HepG2 (cell line): ENCODE results near the gene ZIM2. TPM values are rescaled to one million over a fixed set of nuclear protein-coding genes. Genes with fewer than 3 reads are reported as not detected.
"Not testable (repeated sequence)": the region's sequence is repeated elsewhere in the genome, so short reads cannot be mapped to it uniquely, and the experiment has no call there.

ENCODE experiments used
- ATAC-seq: fragments of 200-7000 bp; cut with Tn5 transposase; 3 replicates; pipeline ENCODE4 v1.9.1; 2020; ENCODE audit warnings: mild to moderate bottlenecking, moderate library complexity
- BruUV-seq: library from RNA; stranded (reverse); fragments of 400-500 nt; replicated peaks from 2 replicates; lab custom pipeline; 2021; lab: Mats Ljungman, UMichigan
- CTCF ChIA-PET: fragments of 300-600 bp; formaldehyde crosslinking; extraction: SDS; loops from one replicate; lab custom pipeline; 2021; ENCODE audit warnings: low total read pairs, inconsistent platforms, low intra/inter-chr PET ratio; lab: Yijun Ruan, JAX
- POLR2A ChIA-PET: fragments of 350-600 bp; sonication (Branson Sonifier 250); formaldehyde crosslinking; loops from one replicate; lab custom pipeline; 2020; ENCODE audit warnings: antibody characterized with exemption, inconsistent platforms; lab: Yijun Ruan, JAX
- DNase-seq: peaks from one replicate; pipeline ENCODE4 v3.0.0-alpha.2; 2015; ENCODE audit warnings: low spot score
- FAIRE-seq: peaks from 3 replicates; lab custom pipeline; 2011; peaks lifted over from hg19 to GRCh38; lab: Jason Lieb, UNC
- H2AFZ ChIP-seq: one replicate; pipeline ENCODE4 v1.6.1; 2011; ENCODE audit warnings: low read length, inconsistent platforms
- H3K27ac ChIP-seq: fragments of 300-600 bp; 3 replicates; pipeline ENCODE4 v1.8.0; 2011; ENCODE audit warnings: mixed run types, mild to moderate bottlenecking, mixed read lengths, low read length, inconsistent platforms; ENCODE audit not compliant: insufficient read depth; ENCODE audit errors: extremely low read length
- H3K27me3 ChIP-seq, 2 experiments: fragments of 200-600 bp in 1 of 2; 2 replicates in 1 of 2; 3 replicates in 1 of 2; pipeline versions ENCODE4 v1.6.0 to v1.8.0; 2011; ENCODE audit warnings: low read length in 2 of 2, mild to moderate bottlenecking in 2 of 2, moderate library complexity in 2 of 2, inconsistent platforms in 1 of 2; ENCODE audit not compliant: insufficient read depth in 2 of 2, control insufficient read depth in 1 of 2
- H3K36me3 ChIP-seq, 2 experiments: fragments of 200-600 bp in 1 of 2; replicated peaks in 1 of 2; 2 replicates in 1 of 2; 3 replicates in 1 of 2; pipeline versions ENCODE4 v1.5.1 to v1.8.0; 2011; ENCODE audit warnings: low read length in 2 of 2, inconsistent platforms in 1 of 2; ENCODE audit not compliant: insufficient read depth in 2 of 2, control insufficient read depth in 1 of 2
- H3K4me1 ChIP-seq: 2 replicates; pipeline ENCODE4 v1.5.1; 2012; ENCODE audit warnings: low read length, inconsistent platforms; ENCODE audit not compliant: insufficient read depth
- H3K4me2 ChIP-seq: 2 replicates; pipeline ENCODE4 v1.6.0; 2011; ENCODE audit warnings: low read depth, low read length, inconsistent platforms
- H3K4me3 ChIP-seq, 3 experiments: fragments of 200-600 bp in 1 of 3; sonication (generic), shearing (Covaris generic) in 1 of 3; replicated peaks in 1 of 3; 2 replicates each; pipeline ENCODE4 v1.5.1; 2011 to 2016; ENCODE audit warnings: low read length in 3 of 3, inconsistent platforms in 2 of 3, low read depth in 2 of 3, mild to moderate bottlenecking in 2 of 3, control low read depth in 1 of 3, mixed read lengths in 1 of 3; ENCODE audit not compliant: insufficient read depth in 1 of 3
- H3K79me2 ChIP-seq: one replicate; pipeline ENCODE4 v1.6.1; 2011; ENCODE audit warnings: low read length, inconsistent platforms; ENCODE audit not compliant: insufficient read depth
- H3K9ac ChIP-seq: 2 replicates; pipeline ENCODE4 v1.6.0; 2011; ENCODE audit warnings: mild to moderate bottlenecking, low read depth, low read length, inconsistent platforms; ENCODE audit not compliant: insufficient read depth
- H3K9me3 ChIP-seq: 2 replicates; pipeline ENCODE4 v1.5.1; 2012; ENCODE audit warnings: mild to moderate bottlenecking, low read length
- H4K20me1 ChIP-seq: 2 replicates; pipeline ENCODE4 v1.6.0; 2011; ENCODE audit warnings: inconsistent platforms, mild to moderate bottlenecking, low read length, moderate library complexity; ENCODE audit not compliant: insufficient read depth
- AKAP8 ChIP-seq: sonication (generic); formaldehyde crosslinking; IDR thresholded peaks from 2 replicates; pipeline ENCODE4 v1.5.1; 2020; ENCODE audit warnings: mild to moderate bottlenecking, missing genetic modification reagents
- FOSL2 ChIP-seq: sonication (generic); formaldehyde crosslinking; IDR thresholded peaks from 2 replicates; pipeline ENCODE4 v1.4.0; 2020; ENCODE audit warnings: missing genetic modification reagents
- KAT8 ChIP-seq: IDR thresholded peaks from 2 replicates; pipeline ENCODE4 v1.6.1; 2016; ENCODE audit warnings: missing genetic modification reagents, missing compliant biosample characterization
- ZBTB38 ChIP-seq: sonication (generic); formaldehyde crosslinking; IDR thresholded peaks from 2 replicates; pipeline ENCODE4 v1.5.1; 2020; ENCODE audit warnings: mild to moderate bottlenecking, missing genetic modification reagents
- ZMYM2 ChIP-seq: sonication (generic); formaldehyde crosslinking; IDR thresholded peaks from 2 replicates; pipeline ENCODE4 v1.8.0; 2022; ENCODE audit warnings: mild to moderate bottlenecking, missing genetic modification reagents
- ZNF225 ChIP-seq: sonication (generic); formaldehyde crosslinking; IDR thresholded peaks from 2 replicates; pipeline ENCODE4 v1.4.0; 2020; ENCODE audit warnings: mild to moderate bottlenecking, missing genetic modification reagents
- WGBS: methylation state at CpG from one replicate; pipeline ENCODE4 v1.1.6; 2017; ENCODE audit warnings: low lambda C conversion rate; 5-methylcytosine and 5-hydroxymethylcytosine counted together
- in situ Hi-C: cut with HindIII; loops from 2 replicates; pipeline ENCODE4 v1.10.0; 2017; ENCODE audit warnings: low pct_unique_long_range_greater_than_20kb; ENCODE audit not compliant: extremely low pct_ligation_motif_present
- intact Hi-C: fragments of 100-400 bp; cut with micrococcal nuclease; formaldehyde crosslinking; loops from one replicate; pipeline ENCODE4 v1.10.0; 2022; ENCODE audit not compliant: unreplicated experiment
- polyA plus RNA-seq, 8 experiments: library from polyadenylated mRNA; depleted of rRNA in 3 of 8; stranded (reverse) in 7 of 8; unstranded in 1 of 8; fragments of >200 nt; fragmentation: Illumina TruSeq in 4 of 8; extraction: Trizol in 4 of 8; gene quantifications; 2 replicates each; pipeline versions ENCODE4 v1.2.1 to v1.2.3, GENCODE V29; 2011 to 2016; ENCODE audit warnings: low read depth in 4 of 8, missing spikeins in 1 of 8, mixed read lengths in 1 of 8; ENCODE audit not compliant: insufficient read depth in 1 of 8
- total RNA-seq, 5 experiments: library from RNA; depleted of rRNA; stranded (reverse); fragments of >200 nt; fragmentation: Illumina TruSeq; extraction: Trizol; gene quantifications; 2 replicates each; pipeline ENCODE4 v1.2.3, GENCODE V29; 2016; ENCODE audit warnings: low read depth in 1 of 5
- TF ChIP-seq, protein P1 (sequence below): IDR thresholded peaks from 2 replicates; pipeline ENCODE4 v1.6.1; 2016; ENCODE audit warnings: low read depth
- TF ChIP-seq, protein P2 (sequence below): sonication (generic); formaldehyde crosslinking; IDR thresholded peaks from 2 replicates; pipeline ENCODE4 v1.4.0; 2020; ENCODE audit warnings: missing genetic modification reagents, mild to moderate bottlenecking, borderline replicate concordance
- TF ChIP-seq, protein P3 (sequence below): sonication (generic); formaldehyde crosslinking; IDR thresholded peaks from 2 replicates; pipeline ENCODE4 v1.5.0; 2020; ENCODE audit warnings: mild to moderate bottlenecking, missing genetic modification reagents
- TF ChIP-seq, protein P4 (sequence below): sonication (generic); formaldehyde crosslinking; conservative IDR thresholded peaks from 2 replicates; pipeline ENCODE4 v1.4.0; 2020; ENCODE audit warnings: missing genetic modification reagents

Gene ZIM2
- total and polyA plus RNA-seq, 2 of the 13 experiments (the other 11 are each of a cell fraction or from before 2014, with no cell fraction given), result 7.2 to 10.3 TPM

DNA sequence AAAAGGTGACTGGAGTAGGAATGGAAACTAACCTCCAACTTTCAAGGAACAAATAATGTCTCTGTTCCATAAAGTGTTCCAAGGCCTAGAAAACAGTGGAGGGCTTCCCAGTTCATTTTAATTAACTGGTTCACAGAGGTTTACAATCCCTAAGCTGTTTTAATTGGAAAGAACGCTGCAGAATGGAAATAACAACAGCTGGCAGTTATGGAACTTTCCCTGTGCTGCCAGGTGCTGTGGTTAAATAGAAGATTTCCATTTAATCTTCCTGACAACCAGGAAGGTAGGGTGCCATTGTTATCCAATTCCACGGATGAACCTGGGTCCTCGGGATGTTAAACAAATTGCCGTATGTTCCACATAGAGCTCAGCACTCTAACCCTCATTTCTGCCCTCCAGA is 22.2 kb upstream of the ZIM2 start:
- CTCF ChIA-PET, result no interaction called here

DNA sequence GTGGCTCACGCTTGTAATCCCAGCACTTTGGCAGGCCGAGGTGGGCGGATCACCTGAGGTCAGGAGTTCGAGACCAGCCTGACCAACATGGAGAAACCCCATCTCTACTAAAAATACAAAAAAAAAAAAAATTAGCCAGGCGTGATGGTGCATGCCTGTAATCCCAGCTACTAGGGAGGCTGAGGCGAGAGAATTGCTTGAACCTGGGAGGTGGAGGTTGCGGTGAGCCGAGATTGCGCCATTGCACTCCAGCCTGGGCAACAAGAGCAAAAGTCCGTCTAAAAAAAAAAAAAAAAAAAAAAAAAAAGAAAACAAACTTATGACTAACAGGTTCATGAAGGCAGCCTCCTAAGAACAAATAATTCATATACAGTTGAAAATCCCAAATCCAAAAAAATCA is 19.9 kb upstream of the ZIM2 start:
- intact Hi-C loops, H3K4me2 ChIP-seq, BruUV-seq, H2AFZ ChIP-seq, H3K4me3 ChIP-seq, H3K36me3 ChIP-seq, H4K20me1 ChIP-seq, DNase-seq, CTCF ChIA-PET, FAIRE-seq, H3K9me3 ChIP-seq, H3K27me3 ChIP-seq, in situ Hi-C loops, ATAC-seq, H3K79me2 ChIP-seq, H3K27ac ChIP-seq, H3K9ac ChIP-seq: not testable (repeated sequence)
- peaks cover 25% of the 10 kb centered on the region for H3K4me1 ChIP-seq
- POLR2A ChIA-PET, result interaction anchor here (0.5 to 1.7 kb wide), 2 partner anchors 20 to 25 kb away, joined by 4 read pairs; no protein-coding TSS in a partner anchor
- WGBS, result 59% methylated on average over 10 of the region's 10 CpGs
- TF ChIP-seq, protein P1, sequence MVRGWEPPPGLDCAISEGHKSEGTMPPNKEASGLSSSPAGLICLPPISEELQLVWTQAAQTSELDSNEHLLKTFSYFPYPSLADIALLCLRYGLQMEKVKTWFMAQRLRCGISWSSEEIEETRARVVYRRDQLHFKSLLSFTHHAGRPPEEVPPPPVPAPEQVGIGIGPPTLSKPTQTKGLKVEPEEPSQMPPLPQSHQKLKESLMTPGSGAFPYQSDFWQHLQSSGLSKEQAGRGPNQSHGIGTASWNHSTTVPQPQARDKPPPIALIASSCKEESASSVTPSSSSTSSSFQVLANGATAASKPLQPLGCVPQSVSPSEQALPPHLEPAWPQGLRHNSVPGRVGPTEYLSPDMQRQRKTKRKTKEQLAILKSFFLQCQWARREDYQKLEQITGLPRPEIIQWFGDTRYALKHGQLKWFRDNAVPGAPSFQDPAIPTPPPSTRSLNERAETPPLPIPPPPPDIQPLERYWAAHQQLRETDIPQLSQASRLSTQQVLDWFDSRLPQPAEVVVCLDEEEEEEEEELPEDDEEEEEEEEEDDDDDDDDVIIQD (CRISPR knock-in tag), result peak; percentile 34; the same call in 1 of the 2 replicates
- TF ChIP-seq, protein P2, sequence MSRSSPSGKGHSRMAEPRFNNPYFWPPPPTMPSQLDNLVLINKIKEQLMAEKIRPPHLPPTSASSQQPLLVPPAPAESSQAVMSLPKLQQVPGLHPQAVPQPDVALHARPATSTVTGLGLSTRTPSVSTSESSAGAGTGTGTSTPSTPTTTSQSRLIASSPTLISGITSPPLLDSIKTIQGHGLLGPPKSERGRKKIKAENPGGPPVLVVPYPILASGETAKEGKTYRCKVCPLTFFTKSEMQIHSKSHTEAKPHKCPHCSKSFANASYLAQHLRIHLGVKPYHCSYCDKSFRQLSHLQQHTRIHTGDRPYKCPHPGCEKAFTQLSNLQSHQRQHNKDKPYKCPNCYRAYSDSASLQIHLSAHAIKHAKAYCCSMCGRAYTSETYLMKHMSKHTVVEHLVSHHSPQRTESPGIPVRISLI, result peak; percentile 83
- 0 out of 2 replicates have a peak, but pooled peaks have one; percentile 19 for TF ChIP-seq FOSL2 (CRISPR knock-in tag)
- TF ChIP-seq, protein P3, sequence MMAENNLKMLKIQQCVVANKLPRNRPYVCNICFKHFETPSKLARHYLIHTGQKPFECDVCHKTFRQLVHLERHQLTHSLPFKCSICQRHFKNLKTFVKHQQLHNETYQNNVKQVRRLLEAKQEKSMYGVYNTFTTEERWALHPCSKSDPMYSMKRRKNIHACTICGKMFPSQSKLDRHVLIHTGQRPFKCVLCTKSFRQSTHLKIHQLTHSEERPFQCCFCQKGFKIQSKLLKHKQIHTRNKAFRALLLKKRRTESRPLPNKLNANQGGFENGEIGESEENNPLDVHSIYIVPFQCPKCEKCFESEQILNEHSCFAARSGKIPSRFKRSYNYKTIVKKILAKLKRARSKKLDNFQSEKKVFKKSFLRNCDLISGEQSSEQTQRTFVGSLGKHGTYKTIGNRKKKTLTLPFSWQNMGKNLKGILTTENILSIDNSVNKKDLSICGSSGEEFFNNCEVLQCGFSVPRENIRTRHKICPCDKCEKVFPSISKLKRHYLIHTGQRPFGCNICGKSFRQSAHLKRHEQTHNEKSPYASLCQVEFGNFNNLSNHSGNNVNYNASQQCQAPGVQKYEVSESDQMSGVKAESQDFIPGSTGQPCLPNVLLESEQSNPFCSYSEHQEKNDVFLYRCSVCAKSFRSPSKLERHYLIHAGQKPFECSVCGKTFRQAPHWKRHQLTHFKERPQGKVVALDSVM (CRISPR knock-in tag), result peak; percentile 93
- peak; percentile 17; the same call in 1 of the 2 replicates for TF ChIP-seq KAT8 (CRISPR knock-in tag)
- 0 out of 2 replicates have a peak, but pooled peaks have one; percentile 27 for TF ChIP-seq ZMYM2 (CRISPR knock-in tag)

More for the DNA sequence above, 22.2 kb upstream of the ZIM2 start:
- Histone ChIP-seq H2AFZ (no peak overlapping the region), H3K9me3 (0 out of 2 replicates have a peak, but pooled peaks cover 3% of the 10 kb centered on the region), H3K27ac (no peak overlapping the region), H3K4me3 (no peak overlapping the region), H3K79me2 (no peaks in the 10 kb centered on the region), H3K4me1 (peaks cover 12% of the 10 kb centered on the region), H3K36me3 (no peaks in the 10 kb centered on the region), H4K20me1 (no peaks in the 10 kb centered on the region), H3K4me2 (no peak overlapping the region), H3K27me3 (no peaks in the 10 kb centered on the region), H3K9ac (no peak overlapping the region)
- 85% methylated on average over 4 of the region's 4 CpGs for WGBS
- in situ Hi-C loops (no loop called here), intact Hi-C loops (no loop called here)
- FAIRE-seq (no peak), DNase-seq (no peak), ATAC-seq (no peak)
- TF ChIP-seq ZNF225 (no peak), ZBTB38 (CRISPR knock-in tag) (no peak), AKAP8 (CRISPR knock-in tag) (no peak)
- TF ChIP-seq, protein P4, sequence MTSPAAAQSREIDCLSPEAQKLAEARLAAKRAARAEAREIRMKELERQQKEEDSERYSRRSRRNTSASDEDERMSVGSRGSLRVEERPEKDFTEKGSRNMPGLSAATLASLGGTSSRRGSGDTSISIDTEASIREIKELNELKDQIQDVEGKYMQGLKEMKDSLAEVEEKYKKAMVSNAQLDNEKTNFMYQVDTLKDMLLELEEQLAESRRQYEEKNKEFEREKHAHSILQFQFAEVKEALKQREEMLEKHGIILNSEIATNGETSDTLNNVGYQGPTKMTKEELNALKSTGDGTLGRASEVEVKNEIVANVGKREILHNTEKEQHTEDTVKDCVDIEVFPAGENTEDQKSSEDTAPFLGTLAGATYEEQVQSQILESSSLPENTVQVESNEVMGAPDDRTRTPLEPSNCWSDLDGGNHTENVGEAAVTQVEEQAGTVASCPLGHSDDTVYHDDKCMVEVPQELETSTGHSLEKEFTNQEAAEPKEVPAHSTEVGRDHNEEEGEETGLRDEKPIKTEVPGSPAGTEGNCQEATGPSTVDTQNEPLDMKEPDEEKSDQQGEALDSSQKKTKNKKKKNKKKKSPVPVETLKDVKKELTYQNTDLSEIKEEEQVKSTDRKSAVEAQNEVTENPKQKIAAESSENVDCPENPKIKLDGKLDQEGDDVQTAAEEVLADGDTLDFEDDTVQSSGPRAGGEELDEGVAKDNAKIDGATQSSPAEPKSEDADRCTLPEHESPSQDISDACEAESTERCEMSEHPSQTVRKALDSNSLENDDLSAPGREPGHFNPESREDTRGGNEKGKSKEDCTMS (CRISPR knock-in tag), result no peak
- no TSS peak for BruUV-seq
- POLR2A ChIA-PET, result interaction anchor here (1.3 to 1.5 kb wide), 2 partner anchors 24 to 26 kb away, joined by 3 to 4 read pairs; no protein-coding TSS in a partner anchor
